DOHH2 (cell line): Measurements from ENCODE around the gene CD2.

Experiments
- H3F3A ChIP-seq: fragments of 200-600 bp; sonication (generic), shearing (Covaris generic); 2 replicates; pipeline ENCODE4 v1.6.0; 2016; ENCODE audit warnings: antibody characterized with exemption, mild to moderate bottlenecking; ENCODE audit not compliant: control insufficient read depth, insufficient read depth
- H3K27ac ChIP-seq: fragments of 200-600 bp; sonication (generic); 2 replicates; pipeline ENCODE4 v1.5.1; 2014; ENCODE audit warnings: low read depth, mild to moderate bottlenecking, low read length, moderate library complexity
- H3K27me3 ChIP-seq: fragments of 200-600 bp; sonication (generic); 2 replicates; pipeline ENCODE4 v1.6.1; 2014; ENCODE audit warnings: mild to moderate bottlenecking, low read length, mixed read lengths; ENCODE audit not compliant: control insufficient read depth
- H3K36me3 ChIP-seq: fragments of 200-600 bp; sonication (generic); 2 replicates; pipeline ENCODE4 v1.6.1; 2014; ENCODE audit warnings: mild to moderate bottlenecking, low read length, moderate library complexity, mixed read lengths; ENCODE audit not compliant: control insufficient read depth
- H3K4me1 ChIP-seq: fragments of 200-600 bp; sonication (generic); 2 replicates; pipeline ENCODE4 v1.6.1; 2014; ENCODE audit warnings: mild to moderate bottlenecking, low read length, mixed read lengths; ENCODE audit not compliant: control insufficient read depth
- H3K4me2 ChIP-seq: fragments of 200-600 bp; sonication (generic); 2 replicates; pipeline ENCODE4 v1.6.0; 2014; ENCODE audit warnings: mild to moderate bottlenecking, low read length, moderate library complexity
- H3K4me3 ChIP-seq: fragments of 200-600 bp; sonication (generic); 2 replicates; pipeline ENCODE4 v1.5.1; 2014; ENCODE audit warnings: mild to moderate bottlenecking, low read length, mixed read lengths
- H3K79me2 ChIP-seq: fragments of 200-600 bp; sonication (generic); 2 replicates; pipeline ENCODE4 v1.6.1; 2014; ENCODE audit warnings: mild to moderate bottlenecking, low read length, mixed read lengths; ENCODE audit not compliant: control insufficient read depth
- H3K9me2 ChIP-seq: fragments of 200-600 bp; sonication (generic); replicated peaks from 2 replicates; pipeline ENCODE4 v1.6.1; 2014; ENCODE audit warnings: mild to moderate bottlenecking, low read length, mixed read lengths; ENCODE audit not compliant: control insufficient read depth
- H3K9me3 ChIP-seq: fragments of 200-600 bp; sonication (generic); 2 replicates; pipeline ENCODE4 v1.6.1; 2014; ENCODE audit warnings: antibody characterized with exemption, low read length, mixed read lengths; ENCODE audit not compliant: control insufficient read depth, insufficient read depth
- H4K20me1 ChIP-seq: fragments of 200-600 bp; sonication (generic); 2 replicates; pipeline ENCODE4 v1.6.0; 2014; ENCODE audit warnings: low read depth, mild to moderate bottlenecking, antibody characterized with exemption, low read length, moderate library complexity; ENCODE audit not compliant: control insufficient read depth, insufficient read depth
- EZH2phosphoT487 ChIP-seq: fragments of 200-600 bp; sonication (generic); IDR thresholded peaks from 2 replicates; pipeline ENCODE4 v1.6.1; 2017; ENCODE audit warnings: borderline replicate concordance, mild to moderate bottlenecking, antibody characterized with exemption, low read length, moderate library complexity, mixed read lengths
- TF ChIP-seq, protein P1 (sequence below): fragments of 200-600 bp; sonication (generic); IDR thresholded peaks from one replicate; pipeline ENCODE4 v1.5.1; 2014; ENCODE audit warnings: antibody characterized with exemption, mild to moderate bottlenecking, low read depth, low read length; ENCODE audit not compliant: poor library complexity, severe bottlenecking

CD2 gene

DNA sequence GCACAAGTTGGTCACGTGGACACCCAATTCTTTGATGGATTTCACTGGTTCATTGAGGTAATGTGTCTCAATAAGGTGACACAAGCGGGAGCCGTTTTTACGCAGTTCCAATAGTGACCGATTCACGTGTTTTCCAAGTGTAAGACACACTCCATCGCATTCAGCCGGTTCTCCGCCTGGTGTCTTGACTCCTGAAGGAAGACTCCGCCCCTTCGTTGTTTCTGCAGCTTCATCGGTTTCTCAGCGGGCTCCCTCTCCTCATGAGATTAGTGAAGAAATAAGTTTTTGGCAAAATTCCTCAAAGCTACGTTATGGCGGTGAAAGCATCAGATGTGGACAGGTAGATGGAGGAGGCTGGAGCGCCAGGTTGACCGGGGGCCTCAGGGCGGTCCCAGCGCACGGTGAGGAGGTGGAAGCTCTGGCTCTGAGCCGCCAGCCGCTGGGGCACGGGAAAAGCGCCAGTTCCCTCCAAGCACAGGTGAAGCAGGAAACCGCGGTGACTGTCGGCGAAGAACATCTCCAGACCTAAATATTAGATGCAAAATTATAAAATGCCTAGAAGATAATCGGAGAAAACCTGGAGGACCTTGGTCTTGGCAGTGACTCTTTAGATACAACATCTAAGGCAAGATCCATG lies 21.0 kb downstream of the CD2 start:
- no peaks in the 10 kb centered on the region for H3F3A ChIP-seq
- no peak overlapping the region for H3K4me3 ChIP-seq
- no peaks in the 10 kb centered on the region for H3K36me3 ChIP-seq
- no peaks in the 10 kb centered on the region for H4K20me1 ChIP-seq
- no peaks in the 10 kb centered on the region for H3K79me2 ChIP-seq
- H3K27me3 ChIP-seq = peaks cover 9% of the 10 kb centered on the region; the same call in 1 of the 2 replicates
- H3K9me2 ChIP-seq = no peaks in the 10 kb centered on the region
- TF ChIP-seq, protein P1, sequence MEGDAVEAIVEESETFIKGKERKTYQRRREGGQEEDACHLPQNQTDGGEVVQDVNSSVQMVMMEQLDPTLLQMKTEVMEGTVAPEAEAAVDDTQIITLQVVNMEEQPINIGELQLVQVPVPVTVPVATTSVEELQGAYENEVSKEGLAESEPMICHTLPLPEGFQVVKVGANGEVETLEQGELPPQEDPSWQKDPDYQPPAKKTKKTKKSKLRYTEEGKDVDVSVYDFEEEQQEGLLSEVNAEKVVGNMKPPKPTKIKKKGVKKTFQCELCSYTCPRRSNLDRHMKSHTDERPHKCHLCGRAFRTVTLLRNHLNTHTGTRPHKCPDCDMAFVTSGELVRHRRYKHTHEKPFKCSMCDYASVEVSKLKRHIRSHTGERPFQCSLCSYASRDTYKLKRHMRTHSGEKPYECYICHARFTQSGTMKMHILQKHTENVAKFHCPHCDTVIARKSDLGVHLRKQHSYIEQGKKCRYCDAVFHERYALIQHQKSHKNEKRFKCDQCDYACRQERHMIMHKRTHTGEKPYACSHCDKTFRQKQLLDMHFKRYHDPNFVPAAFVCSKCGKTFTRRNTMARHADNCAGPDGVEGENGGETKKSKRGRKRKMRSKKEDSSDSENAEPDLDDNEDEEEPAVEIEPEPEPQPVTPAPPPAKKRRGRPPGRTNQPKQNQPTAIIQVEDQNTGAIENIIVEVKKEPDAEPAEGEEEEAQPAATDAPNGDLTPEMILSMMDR = no peak
- no peak for TF ChIP-seq EZH2phosphoT487
- no peaks in the 10 kb centered on the region for H3K9me3 ChIP-seq
- no peaks in the 10 kb centered on the region for H3K4me1 ChIP-seq
- H3K4me2 ChIP-seq = no peak overlapping the region
- H3K27ac ChIP-seq = no peak overlapping the region

DNA sequence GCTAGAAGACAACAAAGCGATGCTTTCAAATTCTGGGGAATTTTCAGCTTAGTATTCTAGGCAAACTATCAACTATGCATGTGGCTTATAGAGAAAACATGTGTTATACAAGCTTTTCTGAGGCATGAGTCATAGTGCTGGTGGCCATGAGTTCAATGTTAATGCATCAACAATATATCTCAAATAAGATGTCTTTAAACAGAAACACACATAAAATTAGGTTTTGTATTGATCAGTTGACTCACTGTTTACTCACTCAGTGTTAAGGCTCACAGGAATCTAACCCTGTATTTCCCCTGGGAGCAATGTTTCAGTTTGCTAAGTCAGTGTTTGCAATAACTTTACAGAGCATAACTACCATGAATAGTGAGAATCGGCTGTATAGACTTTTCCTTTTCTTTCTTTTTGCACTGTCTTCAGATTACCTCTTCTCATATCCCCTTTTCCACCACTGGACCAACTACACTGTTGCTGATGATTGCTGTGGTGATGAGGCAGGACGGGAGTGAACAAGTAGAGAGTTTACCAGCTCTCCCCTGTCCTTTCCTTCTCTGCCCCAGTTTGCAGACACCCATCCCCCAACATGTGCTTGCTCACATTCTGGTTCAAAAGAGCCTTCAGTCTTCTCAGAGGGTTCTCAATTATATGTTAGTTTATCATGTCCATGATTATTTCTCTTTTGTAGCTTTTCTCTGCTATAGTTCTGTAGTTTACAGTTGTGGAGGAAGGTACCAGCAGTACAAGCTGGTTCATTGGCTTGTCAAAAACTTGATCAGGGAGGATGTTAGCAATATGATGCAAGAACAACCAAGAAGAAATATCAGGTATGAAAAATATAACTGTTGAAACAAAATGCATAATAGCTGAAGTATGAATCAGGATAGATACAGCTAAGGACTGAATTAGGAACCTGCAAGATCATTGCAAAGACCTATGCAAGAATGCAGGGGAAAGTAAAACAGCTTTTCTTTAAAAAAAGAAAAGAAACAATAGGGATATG lies 23.9 kb downstream of the CD2 start:
- H3K9me2 ChIP-seq = no peaks in the 10 kb centered on the region
- no peaks in the 10 kb centered on the region for H3F3A ChIP-seq
- no peaks in the 10 kb centered on the region for H3K9me3 ChIP-seq
- no peaks in the 10 kb centered on the region for H3K36me3 ChIP-seq
- no peak overlapping the region for H3K4me3 ChIP-seq
- H3K27me3 ChIP-seq = peaks cover 9% of the 10 kb centered on the region; the same call in 1 of the 2 replicates
- no peaks in the 10 kb centered on the region for H3K79me2 ChIP-seq
- H3K27ac ChIP-seq = no peak overlapping the region
- no peak overlapping the region for H3K4me2 ChIP-seq
- TF ChIP-seq EZH2phosphoT487 = no peak
- TF ChIP-seq, protein P1 = no peak
- no peaks in the 10 kb centered on the region for H3K4me1 ChIP-seq
- H4K20me1 ChIP-seq = no peaks in the 10 kb centered on the region

DNA sequence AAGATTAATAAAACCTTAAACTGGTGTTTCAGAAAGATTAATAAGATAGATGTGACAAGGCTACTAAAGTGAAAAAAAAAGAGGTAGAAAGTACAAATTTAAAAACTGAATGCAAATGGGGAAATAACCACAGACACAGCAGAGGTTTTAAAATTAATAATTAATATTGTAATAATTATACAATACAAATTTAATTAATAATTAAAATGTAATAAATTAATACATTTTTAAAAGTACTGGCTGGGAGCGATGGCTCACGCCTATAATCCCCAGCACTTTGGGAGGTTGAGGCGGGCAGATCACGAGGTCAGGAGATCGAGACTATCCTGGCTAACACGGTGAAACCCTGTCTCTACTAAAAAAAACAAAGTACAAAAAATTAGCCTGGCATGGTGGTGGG lies 26.8 kb downstream of the CD2 start:
- Histone ChIP-seq H3K4me3 (no peak overlapping the region), H3K4me2 (no peak overlapping the region), H4K20me1 (no peaks in the 10 kb centered on the region), H3K27me3 (peaks cover 9% of the 10 kb centered on the region), H3K9me2 (no peaks in the 10 kb centered on the region), H3K9me3 (no peaks in the 10 kb centered on the region), H3K79me2 (no peaks in the 10 kb centered on the region), H3K27ac (no peak overlapping the region), H3K4me1 (no peaks in the 10 kb centered on the region), H3K36me3 (no peaks in the 10 kb centered on the region), H3F3A (no peaks in the 10 kb centered on the region)
- no peak for TF ChIP-seq EZH2phosphoT487
- TF ChIP-seq, protein P1 = no peak
